Testis (tissue), 2 donors: Measurements from ENCODE around the gene IRF2BP1.

Experiments
- CTCF ChIP-seq, 3 experiments: fragments of 450-650 bp in 2 of 3; fragments of 200-600 bp in 1 of 3; sonication (generic) in 1 of 3; IDR thresholded peaks; one replicate each; pipeline ENCODE4 v1.5.1; 2016 to 2019; ENCODE audit warnings: antibody characterized with exemption in 3 of 3, mild to moderate bottlenecking in 2 of 3, moderate library complexity in 1 of 3
- POLR2A ChIP-seq: fragments of 450-650 bp; IDR thresholded peaks from one replicate; pipeline ENCODE4 v1.6.1; 2017; ENCODE audit warnings: antibody characterized with exemption, mild to moderate bottlenecking, moderate library complexity

DNA sequence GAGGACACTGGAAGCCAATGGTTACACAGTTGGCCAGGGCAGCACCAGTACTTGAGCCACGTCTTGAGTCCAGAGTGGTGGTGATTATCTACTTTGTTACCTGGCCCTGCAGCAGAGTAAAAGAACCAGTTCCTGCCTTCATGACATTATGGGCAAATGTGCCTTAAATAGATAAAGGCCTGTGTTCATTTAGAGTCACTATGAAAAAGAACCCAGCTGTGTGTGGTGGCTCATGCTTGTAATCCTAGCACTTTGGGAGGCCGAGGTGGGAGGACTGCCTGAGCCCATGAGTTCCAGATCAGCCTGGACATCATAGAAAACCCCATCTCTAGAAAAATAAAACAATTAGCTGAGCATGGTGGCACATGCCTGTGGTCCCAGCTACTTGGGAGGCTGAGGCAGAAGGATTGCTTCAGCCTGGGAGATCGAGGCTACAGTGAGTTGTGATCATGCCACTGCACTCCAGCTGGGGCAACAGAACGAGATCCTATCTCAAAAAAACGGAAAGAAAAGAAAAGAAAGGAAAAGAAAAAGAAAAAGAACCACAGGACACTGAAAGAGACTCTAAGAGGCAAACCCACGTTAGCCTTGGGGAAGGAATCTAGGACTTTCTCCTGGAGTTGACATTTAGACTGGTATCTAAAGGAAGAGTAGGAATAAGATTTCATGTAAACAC, 3.4 kb upstream of the IRF2BP1 start:
- TF ChIP-seq CTCF (IDR thresholded peaks at IDR 0.05) (no peak), POLR2A (no peak)
